HG02678 (cell line): Measurements from ENCODE around the gene ADGRB2.
A peak's percentile ranks its signal among the peaks of the same experiment; 100 is the strongest.

Experiments used
- ATAC-seq: cut with Tn5 transposase; IDR thresholded peaks from one replicate; pipeline ENCODE4 v1.9.1; 2021; ENCODE audit warnings: mild to moderate bottlenecking, moderate library complexity; ENCODE audit not compliant: unreplicated experiment

Gene ADGRB2

DNA sequence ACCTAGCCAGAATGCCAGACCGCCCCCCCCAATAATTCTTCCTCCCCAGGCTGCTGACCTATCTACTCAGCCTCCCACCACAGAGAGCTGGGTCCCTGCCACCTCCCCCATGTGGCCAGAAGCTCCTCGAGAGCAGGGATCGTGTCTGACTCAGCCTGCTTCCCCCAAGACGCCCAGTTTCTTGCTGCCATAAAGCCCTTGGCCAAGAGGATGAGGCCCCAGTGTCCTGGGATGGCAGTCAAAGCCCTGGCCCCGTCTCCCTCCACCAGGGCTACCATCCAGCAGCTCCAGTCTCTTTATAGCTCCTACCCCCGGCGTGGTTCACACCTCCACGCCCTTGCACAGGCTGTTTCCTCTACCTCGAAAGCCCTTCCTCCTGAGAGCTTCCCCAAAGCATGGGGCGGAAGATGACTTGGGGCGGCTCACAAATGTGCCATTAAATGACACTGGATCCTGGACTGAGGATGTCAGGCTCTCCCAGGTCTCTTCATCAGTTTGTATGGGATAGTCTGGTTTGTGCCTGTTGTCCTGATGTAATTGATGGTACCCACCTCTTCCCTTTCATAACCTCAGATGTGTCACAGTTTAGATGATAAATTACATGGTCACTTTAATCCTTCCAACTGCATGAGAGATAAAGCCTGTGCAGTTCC is 13.2 kb downstream of the ADGRB2 start:
- no peak for ATAC-seq

DNA sequence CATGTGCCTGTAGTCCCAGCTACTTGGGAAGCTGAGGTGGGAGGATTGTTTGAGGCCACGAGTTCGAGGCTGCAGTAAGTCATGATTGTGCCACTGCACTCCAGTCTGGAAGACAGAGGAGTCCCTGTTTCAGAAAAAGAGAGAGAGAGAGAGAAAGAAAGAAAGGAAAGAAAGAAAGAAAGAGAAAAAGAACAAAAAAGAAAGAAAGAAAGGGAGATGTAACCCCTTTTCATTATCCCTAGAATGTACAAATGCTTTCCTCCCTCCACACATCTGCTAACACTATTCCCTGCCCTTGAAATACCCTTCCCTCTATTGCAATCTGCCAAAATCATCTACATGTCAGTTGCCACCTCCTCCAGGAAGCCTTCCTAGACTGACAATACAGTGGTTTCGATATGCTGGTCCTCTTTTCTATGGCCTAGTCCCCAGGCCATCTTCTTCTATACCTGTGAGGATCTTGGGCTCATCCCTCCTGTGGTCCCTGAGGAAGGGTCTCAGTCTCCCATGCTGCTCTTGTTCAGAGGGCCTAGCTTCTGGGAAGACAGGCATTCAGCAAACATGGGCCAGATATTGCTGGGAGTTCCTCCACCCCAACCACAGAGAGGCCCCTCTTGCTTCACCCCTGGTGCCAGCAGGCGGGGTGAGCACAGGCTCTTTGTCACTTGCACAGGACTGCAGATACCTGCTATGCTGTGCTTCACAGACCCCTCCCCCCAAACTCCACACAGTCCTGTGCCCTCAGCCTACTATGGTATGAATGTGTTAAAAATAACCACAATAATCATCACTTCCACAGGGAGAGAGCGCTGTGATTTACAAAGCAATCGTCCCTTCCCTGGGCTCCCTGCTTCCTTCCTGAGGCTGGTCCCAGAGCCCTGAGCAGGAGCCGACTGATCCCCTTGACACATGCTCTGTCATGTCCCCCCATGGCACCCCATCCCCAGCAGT is 14.1 kb downstream of the ADGRB2 start:
- ATAC-seq = no peak

DNA sequence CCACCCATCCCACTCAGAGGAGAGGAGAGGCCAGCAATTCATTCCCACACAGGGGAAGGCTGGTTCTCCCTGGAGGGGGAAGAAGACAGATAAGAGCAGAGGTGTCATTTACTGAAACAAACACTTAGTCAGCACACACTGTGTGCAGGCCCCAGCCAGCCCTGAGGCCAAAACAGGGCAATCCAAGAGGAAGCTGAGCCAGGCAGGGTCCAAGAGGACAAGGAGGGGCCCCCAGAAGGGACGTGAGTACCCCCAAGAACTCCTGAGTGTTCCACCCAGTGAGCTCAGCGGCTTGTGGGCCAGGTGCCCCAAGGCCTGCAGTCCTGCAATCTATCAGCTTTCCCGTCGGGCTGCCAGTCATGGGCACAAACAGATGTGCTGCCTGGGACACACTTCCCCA is 15.8 kb downstream of the ADGRB2 start:
- no peak for ATAC-seq

DNA sequence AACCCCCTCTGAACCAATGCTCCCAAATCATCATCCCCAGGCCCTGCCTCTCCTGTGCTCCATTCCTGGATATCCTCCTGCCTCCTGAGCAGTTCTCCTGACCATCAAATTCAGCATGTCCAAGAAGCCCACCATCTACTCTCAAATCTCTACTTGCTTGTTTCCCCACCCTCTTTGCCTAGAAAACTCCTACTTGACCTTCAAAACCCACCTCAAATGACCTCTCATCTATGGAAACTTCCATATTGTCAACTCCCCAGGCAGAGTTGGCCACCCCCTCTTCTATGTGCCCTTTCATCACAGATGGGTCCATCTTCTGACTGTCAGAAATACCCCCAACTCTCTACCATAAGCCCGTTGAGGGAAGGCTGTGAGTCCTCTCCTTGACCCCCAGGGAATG is 16.8 kb downstream of the ADGRB2 start:
- ATAC-seq = no peak

DNA sequence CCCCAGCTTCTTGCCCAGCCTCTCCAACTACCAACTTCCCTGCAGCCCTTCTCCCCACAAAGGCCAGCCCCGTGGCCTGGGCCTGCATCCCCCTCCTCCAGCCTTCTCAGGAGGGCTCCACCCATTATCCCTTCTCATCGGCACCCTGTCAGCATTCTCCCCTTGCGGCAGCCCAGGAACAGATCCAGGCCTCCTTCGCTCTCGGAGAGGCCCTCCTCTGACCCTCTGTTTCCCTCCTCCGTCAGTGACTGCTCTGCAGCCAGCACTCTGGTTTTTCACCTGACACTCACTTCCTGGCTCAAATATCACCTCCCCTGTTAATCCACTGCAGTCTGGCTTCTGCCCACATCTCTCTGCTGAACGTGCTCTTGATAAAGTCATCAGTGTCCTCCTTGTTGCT is 17.5 kb downstream of the ADGRB2 start:
- no peak for ATAC-seq

DNA sequence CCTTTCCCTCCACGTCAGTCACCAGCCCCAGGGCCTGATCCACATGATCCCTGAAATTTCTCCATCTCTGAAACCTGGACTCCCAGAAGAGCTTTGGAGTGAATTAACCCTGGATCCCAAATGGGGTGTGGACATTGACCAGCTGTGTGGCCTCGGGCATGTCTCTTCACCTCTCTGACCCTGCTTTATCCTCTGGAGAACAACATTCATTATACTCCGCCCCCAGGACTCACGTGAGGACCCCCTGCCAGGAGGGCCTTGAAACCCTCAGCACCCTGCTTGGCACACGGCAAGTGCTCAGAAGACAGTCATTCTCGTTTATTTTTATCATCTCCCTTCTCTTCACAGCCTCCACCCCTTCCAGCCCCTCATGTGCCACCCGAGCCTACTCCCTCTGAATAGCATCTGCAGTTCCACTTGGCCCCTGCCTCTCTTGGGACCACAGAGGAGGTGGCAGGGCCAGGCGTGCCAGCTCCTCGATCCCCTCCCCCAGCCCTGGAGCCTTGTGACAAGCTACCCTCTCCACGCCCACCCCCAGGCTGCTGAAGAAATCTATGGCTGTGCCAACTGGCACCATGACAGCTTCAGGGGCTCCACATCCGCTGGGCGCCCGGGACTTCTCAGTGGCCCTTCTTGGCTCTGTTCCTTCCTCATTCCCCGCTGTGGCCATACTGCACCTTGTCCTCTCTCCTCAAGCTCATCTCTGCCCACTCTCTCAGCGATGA is 18.0 kb downstream of the ADGRB2 start:
- ATAC-seq = no peak

DNA sequence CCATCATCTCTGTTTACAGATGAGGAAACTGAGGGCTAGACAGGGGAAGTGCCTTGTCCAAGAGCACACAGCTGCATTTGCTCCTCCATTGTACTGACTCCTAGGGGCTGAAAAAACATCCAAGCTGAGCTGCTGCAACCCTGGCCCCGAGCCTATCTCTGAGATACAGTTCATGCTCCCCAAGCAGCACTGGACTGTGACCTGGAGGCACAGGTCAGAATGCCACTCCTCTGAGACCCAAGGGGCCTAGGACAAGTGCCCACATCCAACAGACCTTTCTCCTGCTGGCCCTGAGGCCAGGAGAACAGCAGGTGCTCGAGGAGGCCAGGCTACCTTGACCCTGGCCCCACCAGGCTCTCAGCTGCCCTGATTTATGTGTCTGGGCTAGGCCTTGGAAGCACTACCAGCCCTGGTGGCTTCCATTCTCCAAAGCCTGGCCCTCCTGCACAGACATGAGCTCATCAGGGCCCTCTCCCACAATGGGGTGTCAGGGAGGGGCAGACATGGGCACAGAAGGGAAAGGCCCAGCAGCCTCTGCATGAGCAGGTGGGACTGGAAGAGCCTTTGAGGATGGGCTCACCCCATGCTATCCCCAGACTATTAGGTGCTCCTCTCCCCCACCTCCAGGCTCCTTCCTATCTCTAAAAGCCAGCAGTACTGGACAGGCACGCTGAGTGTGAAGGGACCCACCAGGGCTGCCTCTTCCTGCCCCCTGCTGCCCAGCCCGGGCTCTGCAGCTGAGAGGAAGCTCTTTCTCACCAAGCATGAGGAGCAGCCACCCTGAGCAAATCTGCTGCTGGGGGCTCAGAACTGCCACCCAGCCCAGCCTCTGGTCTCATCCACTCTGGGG is 18.8 kb downstream of the ADGRB2 start:
- ATAC-seq = no peak

DNA sequence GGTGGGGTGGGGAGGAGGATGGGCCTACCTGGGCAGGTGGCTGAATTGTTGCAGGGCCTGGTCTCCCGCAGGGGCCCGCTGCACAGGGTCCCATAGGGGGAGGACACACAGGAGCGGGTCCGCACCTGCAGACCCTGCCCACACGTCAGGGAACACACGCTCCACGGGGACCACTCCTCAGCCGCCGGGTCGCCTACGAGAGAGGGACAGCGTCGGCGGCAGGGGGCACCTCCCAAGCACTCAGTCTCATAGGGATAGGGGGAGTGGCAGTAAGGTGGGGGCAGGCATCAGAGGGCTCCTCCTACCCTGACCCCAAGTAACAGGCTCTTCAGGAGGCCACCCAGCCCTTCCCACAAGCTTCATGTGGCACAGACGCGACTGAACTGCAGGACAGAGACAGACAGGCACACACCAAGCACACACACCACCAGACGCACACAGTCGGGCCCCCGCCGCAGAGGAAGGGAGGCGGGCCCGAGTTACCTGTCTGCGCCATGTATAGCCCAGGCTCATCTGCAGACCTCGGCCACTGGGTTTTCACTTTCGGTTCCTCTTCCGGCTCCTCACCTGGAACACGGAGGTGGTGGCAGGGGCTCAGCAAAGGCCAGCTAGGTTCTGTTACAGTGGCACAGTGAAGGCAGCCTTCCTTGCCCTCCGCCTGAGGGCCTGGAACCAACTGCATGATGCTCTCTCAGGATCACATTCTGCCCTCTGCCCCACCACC is 19.8 kb downstream of the ADGRB2 start:
- peak; percentile 56 for ATAC-seq

DNA sequence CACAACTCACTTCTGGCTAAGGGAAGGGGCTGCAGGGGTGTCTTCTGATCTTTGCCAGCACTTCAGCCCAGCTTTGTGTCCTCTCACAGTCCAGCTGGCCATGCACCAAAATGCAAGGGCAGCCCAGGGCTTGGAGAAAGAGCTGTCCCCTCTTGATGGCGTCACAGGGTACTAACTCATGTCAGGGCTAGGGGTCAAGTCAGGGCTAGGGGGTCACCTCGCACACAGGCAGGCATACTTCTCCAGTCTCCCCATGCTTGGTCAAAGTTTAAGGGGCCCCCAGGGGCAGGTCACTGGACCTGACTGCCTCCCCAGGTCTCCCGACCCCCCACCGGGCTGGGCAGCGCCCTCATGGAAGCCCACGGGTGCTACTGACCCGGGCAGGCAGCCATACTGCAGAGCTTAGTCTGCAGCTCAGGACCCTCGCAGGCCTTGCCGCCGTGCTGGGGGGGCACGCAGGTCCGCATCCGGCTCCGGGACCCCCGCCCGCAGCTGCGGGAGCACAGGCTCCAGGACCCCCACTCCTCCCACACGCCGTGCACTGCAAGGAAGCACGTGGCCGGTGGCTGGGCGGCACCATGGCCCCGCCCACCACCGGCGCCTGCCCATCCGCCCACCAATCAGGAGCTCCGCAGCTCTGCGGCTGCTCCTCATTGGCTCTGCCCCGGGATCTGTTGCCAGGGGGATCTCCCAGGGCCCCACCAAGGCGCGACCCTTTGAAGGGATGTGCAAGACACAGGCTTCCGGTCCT is 21.5 kb downstream of the ADGRB2 start:
- no peak for ATAC-seq

DNA sequence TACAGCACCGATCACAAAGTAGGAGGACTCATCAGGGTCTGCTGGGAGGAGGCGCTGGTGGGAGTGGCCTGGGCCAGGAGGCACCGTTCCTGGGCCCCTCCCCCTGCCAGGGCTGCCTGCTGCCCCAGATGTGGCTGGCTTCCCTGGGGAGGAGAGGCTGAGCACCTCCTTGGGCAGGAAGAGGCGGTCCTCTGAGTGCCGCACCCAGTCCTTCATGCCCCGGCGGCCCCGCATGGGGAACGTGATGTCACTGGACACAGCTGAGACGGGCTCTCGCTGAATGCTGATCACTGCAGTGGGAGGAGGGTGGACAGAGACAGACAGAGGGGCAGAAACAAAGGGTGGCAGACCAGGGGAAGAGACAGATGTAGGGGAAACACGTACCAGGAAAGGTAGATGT is 24.8 kb downstream of the ADGRB2 start:
- no peak for ATAC-seq

DNA sequence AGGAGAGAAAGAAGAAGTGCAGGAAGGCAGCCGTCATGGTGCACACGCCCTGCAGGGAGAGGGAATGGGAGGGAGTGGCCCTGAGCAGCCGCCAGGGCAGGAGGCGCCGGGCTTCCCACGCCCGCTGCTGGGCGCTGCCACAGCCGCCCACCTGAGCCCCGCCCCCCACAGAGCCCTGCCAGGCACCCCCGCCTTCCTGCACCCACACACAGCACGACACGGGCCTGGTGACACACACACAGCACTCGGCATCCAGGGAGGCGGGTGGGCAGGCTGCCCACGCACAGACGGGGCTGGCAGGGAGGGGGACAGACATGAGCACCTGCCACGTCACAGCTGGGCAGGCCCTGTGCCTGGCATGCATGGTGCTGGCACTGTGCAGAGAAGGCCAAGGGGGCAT is 27.5 kb downstream of the ADGRB2 start:
- no peak for ATAC-seq

DNA sequence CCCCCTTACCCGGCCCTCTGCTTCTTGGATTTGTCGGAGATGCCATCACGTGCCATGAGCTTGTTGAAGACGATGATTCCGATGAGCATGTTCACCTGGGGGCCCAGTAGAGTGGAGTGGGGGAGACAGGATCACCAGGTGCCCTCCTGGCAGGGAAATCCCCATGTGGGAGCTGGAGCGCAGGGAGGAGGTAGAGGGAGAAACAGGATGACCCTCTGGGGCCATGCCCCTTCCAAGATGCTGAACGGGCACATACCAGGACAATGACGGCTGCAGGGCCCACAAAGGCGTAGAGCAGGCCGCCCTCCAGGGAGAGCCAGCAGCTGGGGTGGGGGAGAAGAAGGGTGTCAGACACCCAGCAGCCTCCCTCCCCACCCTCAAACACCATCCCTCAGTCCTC is 28.6 kb downstream of the ADGRB2 start:
- ATAC-seq = no peak

DNA sequence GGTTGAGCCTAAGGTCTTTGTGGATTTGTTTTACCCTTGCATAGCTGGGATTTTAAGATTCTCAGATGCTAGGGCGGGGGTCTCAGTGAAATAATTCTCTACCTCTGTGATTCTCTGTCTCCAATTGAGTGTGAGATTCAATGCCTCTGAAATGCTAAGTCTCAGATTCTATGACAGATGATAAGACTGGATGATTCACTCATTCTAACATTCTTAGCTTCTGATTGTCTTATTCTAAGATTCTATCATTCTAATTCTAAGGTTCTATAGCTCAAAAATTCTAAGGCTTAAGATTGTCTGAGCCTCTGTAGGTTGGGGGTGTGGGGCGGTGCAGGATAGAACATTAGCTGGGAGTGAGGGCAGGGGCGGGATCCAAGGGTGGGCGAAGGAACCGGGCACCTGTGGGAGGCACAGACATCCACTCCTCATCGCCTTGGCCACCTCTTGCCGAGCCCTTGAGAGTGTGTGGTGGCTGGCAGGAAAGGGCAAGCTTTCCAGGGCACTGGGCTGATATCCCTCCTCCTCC is 29.5 kb downstream of the ADGRB2 start:
- ATAC-seq = no peak

DNA sequence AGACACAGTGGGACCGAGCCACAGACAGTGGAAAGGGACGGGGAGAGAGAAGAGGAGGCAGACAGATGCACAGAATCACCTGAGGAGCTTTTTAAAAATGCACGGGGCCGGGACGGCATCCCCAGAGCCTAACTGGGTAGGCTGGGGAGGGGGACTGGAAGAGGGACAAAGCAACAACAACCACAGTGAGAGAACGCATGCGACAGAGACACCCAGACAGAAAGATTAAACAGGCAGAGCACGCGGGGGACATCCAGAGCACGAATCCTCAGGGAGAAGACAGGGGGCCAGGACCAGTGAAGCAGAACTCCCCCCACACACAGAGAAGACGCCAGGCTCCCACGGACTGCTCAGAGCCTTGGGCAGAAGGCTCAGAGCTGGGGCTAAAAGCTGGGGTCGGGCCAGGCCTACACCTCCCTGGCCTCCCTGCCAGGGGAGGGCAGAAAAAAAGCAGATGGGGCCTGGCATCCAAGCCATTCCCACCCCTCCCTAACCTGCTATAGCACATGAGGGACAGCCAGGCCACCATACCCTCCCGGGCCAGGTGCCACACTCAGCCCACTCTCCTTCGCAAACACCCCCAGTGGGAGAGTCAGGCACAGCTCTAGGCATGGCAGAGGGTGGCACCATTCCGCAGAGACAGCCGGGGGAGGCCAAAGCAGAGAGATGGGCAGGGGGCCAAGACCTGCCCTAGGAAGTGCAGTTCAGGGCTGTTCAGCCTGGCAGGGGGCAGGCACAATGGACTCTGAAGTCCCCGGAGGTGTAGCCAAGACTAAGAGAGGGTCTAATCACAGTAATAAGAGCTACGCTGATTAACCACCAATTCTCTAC is 30.5 kb downstream of the ADGRB2 start:
- no peak for ATAC-seq

DNA sequence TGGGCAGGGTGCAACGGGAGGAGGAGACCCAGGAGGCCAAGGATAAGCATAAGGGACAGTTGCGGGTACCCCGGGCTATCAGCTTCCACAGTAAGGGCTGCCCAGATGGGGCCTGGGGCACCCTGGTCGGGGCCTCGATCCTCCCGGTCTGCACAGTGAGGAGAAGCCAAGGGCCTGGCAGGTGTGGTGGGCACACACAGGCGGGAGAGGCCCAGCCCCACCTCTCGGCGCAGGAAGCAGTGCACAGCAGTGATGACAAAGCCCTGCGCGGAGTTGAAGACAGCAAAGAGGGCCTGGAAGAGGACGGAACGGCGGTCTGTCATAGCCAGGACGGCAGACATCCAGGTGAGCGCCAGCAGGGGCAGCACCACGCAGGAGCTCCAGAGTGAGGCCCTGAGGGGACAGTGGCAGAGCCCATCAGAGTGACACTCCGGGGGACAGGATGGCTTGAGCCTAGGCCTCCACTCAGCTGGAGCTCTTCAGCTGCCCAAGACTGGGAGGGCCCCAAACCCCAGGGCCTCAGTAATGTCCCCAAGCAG is 31.3 kb downstream of the ADGRB2 start:
- ATAC-seq = no peak

DNA sequence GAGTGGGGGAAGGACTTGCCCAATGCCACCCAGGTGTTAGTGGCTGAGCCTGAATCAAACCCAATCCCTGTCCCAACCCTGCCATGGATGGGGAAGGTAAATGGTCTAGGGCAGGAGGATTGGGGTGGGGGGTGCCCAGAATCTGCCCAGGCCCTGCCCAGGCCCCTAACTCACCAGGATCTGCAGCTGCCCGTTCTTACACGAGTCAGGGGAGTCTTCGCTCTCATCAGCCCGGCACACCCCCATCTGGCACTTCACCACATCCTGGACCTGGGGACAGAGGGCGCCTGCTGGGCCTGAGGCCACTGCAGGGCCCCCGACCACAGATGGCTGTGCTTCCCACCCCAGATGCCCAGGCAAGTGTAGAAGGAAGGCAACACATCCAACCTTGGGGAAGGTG is 31.8 kb downstream of the ADGRB2 start:
- ATAC-seq = no peak

DNA sequence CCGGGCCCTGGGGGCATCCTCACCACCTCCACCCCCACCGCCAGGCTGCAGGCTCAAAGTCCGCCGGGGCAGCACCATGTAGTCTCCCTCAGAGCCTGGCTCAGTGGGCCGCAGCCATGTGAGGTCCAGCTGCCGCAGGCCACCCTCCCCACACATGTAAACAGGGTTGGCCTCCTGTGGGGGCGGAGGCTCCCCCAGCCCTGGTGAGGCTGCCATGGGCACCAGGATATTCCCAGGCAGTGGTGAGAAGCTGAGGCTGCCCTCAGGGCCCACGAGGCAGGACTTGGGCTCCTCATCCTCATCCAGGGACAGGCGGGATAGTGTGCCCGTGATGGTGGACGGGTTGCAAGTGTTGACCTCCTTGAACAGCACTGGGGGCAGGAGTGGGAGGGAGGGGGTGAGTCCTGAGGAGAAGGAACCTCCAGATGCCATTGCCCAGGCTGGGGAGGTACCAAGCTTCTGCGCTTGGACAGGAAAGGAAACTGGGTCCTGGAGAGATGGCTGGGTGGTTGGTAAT is 33.0 kb downstream of the ADGRB2 start:
- no peak for ATAC-seq
